Heart left ventricle (tissue), 16 donors: ENCODE data around the gene ECPAS. TPM values are rescaled to one million over a fixed set of nuclear protein-coding genes. Genes with fewer than 3 reads are reported as not detected.

Experiments
- ATAC-seq, 4 donors: fragments of 200-7000 bp; cut with Tn5 transposase; one replicate each; pipeline ENCODE4 v1.9.1; 2020 to 2022; ENCODE audit warnings: moderate library complexity in 4 of 4, mild to moderate bottlenecking in 3 of 4, moderate number of reproducible peaks in 1 of 4
- DNase-seq, 5 donors: peaks; one replicate each; pipeline ENCODE4 v3.0.0-alpha.2; 2020
- H3K27ac ChIP-seq, 12 donors: fragments of 200-600 bp; sonication (generic) in 4 of 12; one replicate each; pipeline versions ENCODE4 v1.5.0 to v1.8.0; 2016 to 2022; ENCODE audit warnings: mild to moderate bottlenecking in 2 of 12
- H3K27me3 ChIP-seq, 9 donors: fragments of 200-600 bp; sonication (generic) in 2 of 9; one replicate each; pipeline versions ENCODE4 v1.5.1 to v1.8.0; 2016 to 2022; ENCODE audit warnings: mild to moderate bottlenecking in 3 of 9
- H3K36me3 ChIP-seq, 9 donors: fragments of 200-600 bp; sonication (generic) in 2 of 9; one replicate each; pipeline versions ENCODE4 v1.5.0 to v1.8.0; 2018 to 2022; ENCODE audit warnings: mild to moderate bottlenecking in 2 of 9
- H3K4me1 ChIP-seq, 12 donors: fragments of 200-600 bp; sonication (generic) in 4 of 12; one replicate each; pipeline versions ENCODE4 v1.5.0 to v1.8.0; 2016 to 2022; ENCODE audit warnings: mild to moderate bottlenecking in 3 of 12
- H3K4me3 ChIP-seq, 12 donors: fragments of 200-600 bp; sonication (generic) in 4 of 12; one replicate each; pipeline versions ENCODE4 v1.5.0 to v1.8.0; 2017 to 2022; ENCODE audit warnings: mild to moderate bottlenecking in 9 of 12, moderate library complexity in 4 of 12
- H3K9me3 ChIP-seq, 12 donors: fragments of 200-600 bp; sonication (generic) in 4 of 12; one replicate each; pipeline versions ENCODE4 v1.5.0 to v1.8.0; 2016 to 2022; ENCODE audit warnings: mild to moderate bottlenecking in 1 of 12
- CTCF ChIP-seq, 12 donors: fragments of 200-600 bp; sonication (generic) in 4 of 12; IDR thresholded peaks; one replicate each; pipeline versions ENCODE4 v1.5.0 to v1.8.0; 2018 to 2022; ENCODE audit warnings: antibody characterized with exemption in 12 of 12, mild to moderate bottlenecking in 5 of 12
- POLR2A ChIP-seq, 2 donors: fragments of 450-650 bp; IDR thresholded peaks; one replicate each; pipeline ENCODE4 v1.6.1; 2017; ENCODE audit warnings: antibody characterized with exemption in 2 of 2, mild to moderate bottlenecking in 2 of 2, moderate library complexity in 2 of 2
- WGBS, 4 donors: extraction: QIAGEN DNeasy Blood & Tissue Kit in 2 of 4; methylation state at CpG; one replicate each; pipeline versions ENCODE4 v1.1.5 to v1.1.7; 2013 to 2018; 5-methylcytosine and 5-hydroxymethylcytosine counted together
- intact Hi-C, 10 donors: fragments of 100-400 bp; cut with DNase I; formaldehyde crosslinking; loops; one replicate each; pipeline versions ENCODE4 v1.11.1 to v1.14.2; 2022
- polyA plus RNA-seq, 2 donors: library from polyadenylated mRNA; stranded (reverse); fragments of 200-250 nt; gene quantifications; one replicate each; pipeline ENCODE4 v1.2.3, GENCODE V29; 2013
- total RNA-seq, 9 donors: library from RNA; depleted of rRNA in 2 of 9; stranded (reverse); fragments of >200 nt in 2 of 9; fragmentation: NEBNext Ultra II Directional in 3 of 9; extraction: Animal tissue kit (Norgen Biotek cat#: 25700) in 3 of 9; gene quantifications; one replicate each; pipeline versions ENCODE4 v1.1.0 to v1.2.4, GENCODE V29; 2016 to 2023
- donor health status: ischemic (EF 13 %, LVEDD 7.1; RV severe dilation, severe dysfunction).
- donor health status: healthy with polysubstance abuse.
- donor health status: DM: no; HTN: yes; CAD: no.
- donor health status: DM: no; HTN: no; CAD: no.
- donor health status: ischemic (EF 25% LVEDD 6.9; RV normal size, moderate dysfunction).
- donor health status: ischemic (EF 25% LVEDD 5.7; RV mildly dilated, moderate dysfunction).
- donor health status: healthy.
- donor health status: DM: yes; HTN: yes; CAD: no.
- donor health status: ischemic (EF 35%, LVEDD 5.7; RV mildly dilated, moderate dysfunction).
- donor health status: nonischemic (EF 11% LVEDD 7.7; RV severe dilation, severe dysfunction).
- donor health status: DM: yes; HTN: yes; CAD: no.
- donor health status: PGD.
- donor health status: ischemic (EF 29% LVEDD 5.4; RV normal size, mild dysfunction).
- donor health status: nonischemic (EF 23%, LVEDD 6.1; RV moderate dilation, normal function).

Gene ECPAS
- total and polyA plus RNA-seq, 11 donors: 28.9 to 116 (median 102) TPM

- peaks cover 0 to 100% (median 97%) of the 10 kb centered on the region in 9 donors for H3K36me3 ChIP-seq
- ATAC-seq: no peak
- H3K27ac ChIP-seq: no peak overlapping the region
- H3K27me3 ChIP-seq: no peaks in the 10 kb centered on the region
- H3K9me3 ChIP-seq: no peaks in the 10 kb centered on the region
- intact Hi-C loops: loop anchor here in 3 of 10 donors (10.0 kb wide), 1 partner anchor 52 kb away; no protein-coding TSS in a partner anchor
- DNase-seq: no peak
- H3K4me1 ChIP-seq: peaks cover 0 to 7% (median 0%) of the 10 kb centered on the region in 12 donors
- TF ChIP-seq POLR2A (IDR thresholded peaks at IDR 0.05) (no peak), CTCF (IDR thresholded peaks at IDR 0.05) (no peak)
- no peak overlapping the region for H3K4me3 ChIP-seq
These were observed 57.0 kb downstream of the ECPAS start for GRCh38 chr9:111427186-111427585.

GRCh38 chr9:111423389-111423788 is 60.8 kb downstream of the ECPAS start:
- WGBS, 4 donors: 95 to 98% (median 97%) methylated on average over 3 of the region's 3 CpGs
- intact Hi-C loops: loop anchor here in 3 of 10 donors (10.0 kb wide), 1 partner anchor 49 kb away; no protein-coding TSS in a partner anchor
- Histone ChIP-seq H3K36me3 (peaks cover 0 to 100% (median 97%) of the 10 kb centered on the region in 9 donors), H3K9me3 (no peaks in the 10 kb centered on the region), H3K27me3 (no peaks in the 10 kb centered on the region), H3K4me1 (peaks cover 0 to 7% (median 0%) of the 10 kb centered on the region in 12 donors), H3K4me3 (no peak overlapping the region), H3K27ac (no peak overlapping the region)
- TF ChIP-seq CTCF (IDR thresholded peaks at IDR 0.05) (no peak), POLR2A (IDR thresholded peaks at IDR 0.05) (no peak)
- ATAC-seq (no peak), DNase-seq (no peak)

GRCh38 chr9:111414406-111414805 is 69.8 kb downstream of the ECPAS start:
- Histone ChIP-seq H3K27me3 (no peaks in the 10 kb centered on the region), H3K9me3 (no peaks in the 10 kb centered on the region), H3K4me3 (no peak overlapping the region), H3K36me3 (peaks cover 0 to 100% (median 99%) of the 10 kb centered on the region in 9 donors), H3K4me1 (peaks cover 0 to 5% (median 0%) of the 10 kb centered on the region in 12 donors), H3K27ac (no peak overlapping the region)
- TF ChIP-seq POLR2A (IDR thresholded peaks at IDR 0.05): no peak
- no peak for TF ChIP-seq CTCF (IDR thresholded peaks at IDR 0.05)
- ATAC-seq: no peak
- intact Hi-C loops: no loop called here
- no peak for DNase-seq
- WGBS, 4 donors: 90 to 92% (median 91%) methylated on average over 11 of the region's 11 CpGs

GRCh38 chr9:111413996-111414395 is 70.2 kb downstream of the ECPAS start:
- ATAC-seq (no peak), DNase-seq (no peak)
- peaks cover 0 to 100% (median 99%) of the 10 kb centered on the region in 9 donors for H3K36me3 ChIP-seq
- intact Hi-C loops: no loop called here
- no peak overlapping the region for H3K4me3 ChIP-seq
- H3K27me3 ChIP-seq: no peaks in the 10 kb centered on the region
- no peaks in the 10 kb centered on the region for H3K9me3 ChIP-seq
- TF ChIP-seq CTCF (IDR thresholded peaks at IDR 0.05): no peak
- no peak for TF ChIP-seq POLR2A (IDR thresholded peaks at IDR 0.05)
- WGBS, 4 donors: 41 to 53% (median 50%) methylated on average over 3 of the region's 3 CpGs
- H3K4me1 ChIP-seq: peaks cover 0 to 5% (median 0%) of the 10 kb centered on the region in 12 donors
- H3K27ac ChIP-seq: no peak overlapping the region
